ENCODE data around the gene SIDT1.

Gene SIDT1

GRCh38 chr3:113585720-113586119 is 53.4 kb downstream of the SIDT1 start:
- TF ChIP-seq SPI1 (IDR thresholded peaks at IDR 0.05; ENCODE audit: borderline replicate concordance, low read depth) (no peak), POLR2AphosphoS5 (IDR thresholded peaks at IDR 0.05; ENCODE audit: low read depth) (no peak), REST (IDR thresholded peaks at IDR 0.05; ENCODE audit: insufficient replicate concordance, low read depth) (no peak), CTCF (IDR thresholded peaks at IDR 0.05; ENCODE audit: insufficient read depth, low read length) (no peak)
- no peak overlapping the region for H3K27ac ChIP-seq (replicated peaks)
- no peaks in the 10 kb centered on the region for H3K27me3 ChIP-seq (ENCODE audit: insufficient read depth, poor library complexity, severe bottlenecking)
- no peak for DNase-seq (ENCODE audit: low read depth in 1 of 2, low spot score in 1 of 2)
- no peak overlapping the region for H3K4me3 ChIP-seq (replicated peaks; ENCODE audit: insufficient read depth, low read length)

- Histone ChIP-seq H3K27ac (replicated peaks) (no peak overlapping the region), H3K4me3 (replicated peaks; ENCODE audit: insufficient read depth, low read length) (no peak overlapping the region), H3K27me3 (ENCODE audit: insufficient read depth, poor library complexity, severe bottlenecking) (no peaks in the 10 kb centered on the region)
- no peak for TF ChIP-seq GABPA (IDR thresholded peaks at IDR 0.05; ENCODE audit: low read depth)
- no peak for TF ChIP-seq POLR2AphosphoS5 (IDR thresholded peaks at IDR 0.05; ENCODE audit: low read depth)
- no peak for TF ChIP-seq REST (IDR thresholded peaks at IDR 0.05; ENCODE audit: insufficient replicate concordance, low read depth)
- no peak for TF ChIP-seq SPI1 (IDR thresholded peaks at IDR 0.05; ENCODE audit: borderline replicate concordance, low read depth)
- no peak for TF ChIP-seq CTCF (IDR thresholded peaks at IDR 0.05; ENCODE audit: insufficient read depth, low read length)
- DNase-seq (ENCODE audit: low read depth in 1 of 2, low spot score in 1 of 2): no peak
Observed at GRCh38 chr3:113588806-113589205, 56.5 kb downstream of the SIDT1 start.

- H3K27ac ChIP-seq (replicated peaks): no peak overlapping the region
- H3K27me3 ChIP-seq (ENCODE audit: insufficient read depth, poor library complexity, severe bottlenecking): no peaks in the 10 kb centered on the region
- no peak overlapping the region for H3K4me3 ChIP-seq (replicated peaks; ENCODE audit: insufficient read depth, low read length)
- no peak for DNase-seq (ENCODE audit: low read depth in 1 of 2, low spot score in 1 of 2)
- no peak for TF ChIP-seq SPI1 (IDR thresholded peaks at IDR 0.05; ENCODE audit: borderline replicate concordance, low read depth)
- TF ChIP-seq POLR2AphosphoS5 (IDR thresholded peaks at IDR 0.05; ENCODE audit: low read depth): no peak
- no peak for TF ChIP-seq CTCF (IDR thresholded peaks at IDR 0.05; ENCODE audit: insufficient read depth, low read length)
- TF ChIP-seq GABPA (IDR thresholded peaks at IDR 0.05; ENCODE audit: low read depth): no peak
Observed at GRCh38 chr3:113589971-113590370, 57.6 kb downstream of the SIDT1 start.

- no peak overlapping the region for H3K4me3 ChIP-seq (replicated peaks; ENCODE audit: insufficient read depth, low read length)
- no peak overlapping the region for H3K27ac ChIP-seq (replicated peaks)
- TF ChIP-seq GABPA (IDR thresholded peaks at IDR 0.05; ENCODE audit: low read depth) (no peak), POLR2AphosphoS5 (IDR thresholded peaks at IDR 0.05; ENCODE audit: low read depth) (no peak)
- no peaks in the 10 kb centered on the region for H3K27me3 ChIP-seq (ENCODE audit: insufficient read depth, poor library complexity, severe bottlenecking)
- no peak for DNase-seq (ENCODE audit: low read depth in 1 of 2, low spot score in 1 of 2)
Observed at GRCh38 chr3:113590983-113591382, 58.6 kb downstream of the SIDT1 start.

Data from HL-60 (cell line).